HG03025 (cell line): ENCODE measurements around the gene ANKRD12.

Source experiments
- ATAC-seq: cut with Tn5 transposase; IDR thresholded peaks from one replicate; pipeline ENCODE4 v1.9.1; 2021; ENCODE audit warnings: mild to moderate bottlenecking, moderate library complexity; ENCODE audit not compliant: unreplicated experiment, low FRiP score

ANKRD12 gene

GRCh38 chr18:9105420-9105819, 31.2 kb upstream of the ANKRD12 start:
- no peak for ATAC-seq

DNA sequence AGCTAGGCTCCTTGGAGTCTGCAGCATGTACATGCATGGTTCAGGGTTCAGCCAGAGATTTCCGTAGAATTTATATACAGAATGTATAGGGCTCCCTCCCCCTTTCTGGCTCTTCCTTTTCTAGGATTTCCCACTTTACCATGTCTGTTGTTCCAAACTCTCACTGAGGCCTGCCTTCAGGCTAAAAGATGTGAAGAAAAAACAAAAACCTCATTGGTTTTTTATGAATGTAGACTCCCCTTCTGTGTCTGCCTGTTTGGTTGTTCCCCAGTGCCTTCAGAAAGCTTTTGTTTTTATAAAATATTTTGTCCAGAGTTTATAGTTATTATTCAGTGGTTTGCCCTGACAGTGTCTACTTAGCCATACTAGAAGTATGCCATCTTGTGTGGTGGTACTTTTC, 30.5 kb upstream of the ANKRD12 start:
- no peak for ATAC-seq

- ATAC-seq: no peak
Measured at GRCh38 chr18:9106800-9107584, 29.6 kb upstream of the ANKRD12 start.

- ATAC-seq: no peak
Measured at GRCh38 chr18:9108911-9109310, 27.7 kb upstream of the ANKRD12 start.

- ATAC-seq: no peak
Measured at GRCh38 chr18:9109523-9109922, 27.1 kb upstream of the ANKRD12 start.

DNA sequence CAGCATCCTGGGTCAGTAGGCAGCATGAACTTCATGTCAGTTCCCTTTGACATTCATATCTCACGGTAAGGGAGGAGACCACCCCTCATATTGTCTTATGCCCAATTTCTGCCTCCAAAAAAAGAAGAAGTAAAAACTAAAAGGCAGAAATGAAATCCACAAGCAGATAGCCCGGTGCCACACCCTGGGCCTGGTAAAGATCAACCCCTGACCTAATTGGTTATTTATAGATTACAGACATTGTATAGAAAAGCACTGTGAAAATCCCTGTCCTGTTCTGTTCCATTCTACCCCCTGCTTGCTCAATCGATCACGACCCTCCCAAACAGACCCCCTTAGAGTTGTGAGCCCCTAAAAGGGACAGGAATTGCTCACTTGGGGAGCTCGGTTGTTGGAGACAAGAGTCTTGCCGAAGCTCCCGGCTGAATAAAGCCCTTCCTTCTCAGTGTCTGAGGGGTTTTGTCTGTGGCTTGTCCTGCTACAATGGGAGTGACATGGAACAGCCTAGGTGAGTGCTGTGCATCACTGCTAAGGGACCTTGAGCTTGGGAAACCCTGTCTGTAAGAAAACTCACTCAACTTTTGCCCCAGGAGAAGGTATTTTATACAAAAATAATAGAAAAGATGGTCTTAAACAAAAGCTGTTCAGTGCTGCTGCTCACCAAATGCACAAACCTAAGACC, 23.0 kb upstream of the ANKRD12 start:
- no peak for ATAC-seq

- ATAC-seq: no peak
Measured at GRCh38 chr18:9115984-9116383, 20.6 kb upstream of the ANKRD12 start.

GRCh38 chr18:9117980-9118841, 18.4 kb upstream of the ANKRD12 start:
- ATAC-seq: no peak

DNA sequence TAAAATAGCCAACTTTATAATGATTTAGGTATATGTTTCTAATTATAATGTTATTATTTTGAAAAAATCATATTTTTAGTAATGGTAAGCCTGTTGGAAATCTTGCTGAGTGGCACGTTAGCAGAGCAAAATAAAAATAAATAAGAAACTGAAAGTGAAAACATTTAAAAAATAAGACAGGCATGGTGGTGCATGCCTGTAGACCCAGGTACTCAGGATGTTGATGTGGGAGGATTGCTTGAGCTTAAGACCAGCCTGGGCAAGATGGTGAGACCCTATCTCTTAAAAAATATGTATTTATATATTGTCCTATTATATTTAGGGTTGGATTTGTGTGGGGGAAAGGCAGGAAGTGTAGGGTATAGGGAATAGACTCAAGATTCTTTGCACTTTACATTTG, 15.8 kb upstream of the ANKRD12 start:
- no peak for ATAC-seq

GRCh38 chr18:9123520-9123919, 13.1 kb upstream of the ANKRD12 start:
- ATAC-seq: no peak

DNA sequence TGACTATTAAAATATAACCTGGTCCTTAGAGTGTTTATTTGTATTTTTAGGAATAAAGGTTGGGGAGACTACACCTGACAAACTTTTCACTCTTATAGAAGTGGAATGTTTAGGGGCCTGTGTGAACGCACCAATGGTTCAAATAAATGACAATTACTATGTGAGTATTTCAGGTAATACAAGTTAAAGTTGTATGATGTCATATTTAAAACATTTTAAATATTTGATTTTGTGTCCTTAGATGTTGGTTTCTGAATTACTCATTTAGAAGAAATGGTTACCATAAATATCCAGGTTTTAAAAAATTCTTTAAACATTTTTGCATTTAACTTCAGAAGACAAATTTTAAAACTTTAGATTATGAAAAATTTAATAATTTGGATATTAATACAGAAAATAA, 11.8 kb upstream of the ANKRD12 start:
- no peak for ATAC-seq

- ATAC-seq: no peak
Measured at GRCh38 chr18:9126337-9126736, 10.2 kb upstream of the ANKRD12 start.

DNA sequence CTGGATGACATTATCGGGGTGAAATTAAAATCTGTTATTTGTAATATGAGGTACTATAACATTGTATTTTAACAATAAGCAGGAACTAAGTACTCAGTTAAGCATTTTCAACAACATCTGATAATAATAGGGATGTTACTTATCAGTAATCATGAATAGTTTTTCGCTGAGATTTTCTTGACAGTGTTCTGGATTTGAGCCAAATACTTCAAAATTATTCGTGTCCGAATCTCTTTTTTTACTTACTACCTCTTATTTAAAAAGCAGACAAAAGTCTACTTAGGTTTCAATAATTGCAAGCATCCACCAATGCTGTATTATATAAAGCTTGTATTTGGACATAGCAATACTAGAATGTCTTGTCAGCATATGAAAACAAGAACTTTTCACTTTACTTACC, 6.4 kb upstream of the ANKRD12 start:
- no peak for ATAC-seq

GRCh38 chr18:9130806-9131205, 5.8 kb upstream of the ANKRD12 start:
- no peak for ATAC-seq

- ATAC-seq: no peak
Measured at GRCh38 chr18:9132628-9133027, 4.0 kb upstream of the ANKRD12 start.

DNA sequence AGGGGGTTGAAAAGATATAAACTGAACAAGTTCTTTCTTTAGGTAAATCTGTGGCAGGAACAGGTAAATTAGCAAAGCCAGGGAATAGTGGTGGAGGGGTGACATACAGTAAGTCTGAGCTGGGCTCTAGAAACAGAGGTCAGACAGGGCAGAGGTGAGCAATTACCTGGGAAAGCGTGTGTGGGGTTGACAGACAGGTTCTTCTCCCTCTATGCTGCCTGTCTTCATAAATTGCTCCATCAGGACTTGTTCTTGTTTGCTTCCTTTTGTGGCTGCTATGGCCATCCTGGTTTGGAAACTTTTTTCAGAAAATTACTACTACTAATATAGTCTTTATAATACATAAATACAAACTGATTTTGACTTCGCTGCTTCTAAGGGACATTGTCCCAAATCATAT, 3.4 kb upstream of the ANKRD12 start:
- ATAC-seq: no peak

- no peak for ATAC-seq
Measured at GRCh38 chr18:9135081-9135911, 1.3 kb upstream of the ANKRD12 start.

DNA sequence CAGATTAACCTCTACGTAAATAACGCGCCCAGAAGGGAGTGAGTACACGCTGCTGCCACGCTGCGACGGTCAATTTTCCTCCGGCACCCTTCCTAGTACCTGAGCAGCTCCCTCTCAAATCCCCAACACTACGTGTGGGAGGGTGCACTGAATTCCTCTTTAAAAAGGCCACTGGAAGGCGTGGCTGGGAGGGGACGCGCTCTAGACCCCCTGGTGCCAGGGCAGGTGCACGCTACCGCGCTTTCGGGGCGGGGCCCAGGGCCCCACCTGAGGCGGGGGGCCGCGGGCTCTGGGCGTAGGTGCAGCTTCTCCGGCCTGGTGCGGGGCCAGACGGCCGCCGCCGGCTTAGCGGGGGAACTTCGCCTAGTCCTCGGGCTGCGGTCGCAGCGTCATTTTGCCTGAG, 668 bp upstream of the ANKRD12 start:
- ATAC-seq: peak; percentile 18

GRCh38 chr18:9137168-9138066, 836 bp downstream of the ANKRD12 start:
- peak; percentile 36 for ATAC-seq
